Measurements from ENCODE around the gene TAF5L.

TAF5L gene

DNA sequence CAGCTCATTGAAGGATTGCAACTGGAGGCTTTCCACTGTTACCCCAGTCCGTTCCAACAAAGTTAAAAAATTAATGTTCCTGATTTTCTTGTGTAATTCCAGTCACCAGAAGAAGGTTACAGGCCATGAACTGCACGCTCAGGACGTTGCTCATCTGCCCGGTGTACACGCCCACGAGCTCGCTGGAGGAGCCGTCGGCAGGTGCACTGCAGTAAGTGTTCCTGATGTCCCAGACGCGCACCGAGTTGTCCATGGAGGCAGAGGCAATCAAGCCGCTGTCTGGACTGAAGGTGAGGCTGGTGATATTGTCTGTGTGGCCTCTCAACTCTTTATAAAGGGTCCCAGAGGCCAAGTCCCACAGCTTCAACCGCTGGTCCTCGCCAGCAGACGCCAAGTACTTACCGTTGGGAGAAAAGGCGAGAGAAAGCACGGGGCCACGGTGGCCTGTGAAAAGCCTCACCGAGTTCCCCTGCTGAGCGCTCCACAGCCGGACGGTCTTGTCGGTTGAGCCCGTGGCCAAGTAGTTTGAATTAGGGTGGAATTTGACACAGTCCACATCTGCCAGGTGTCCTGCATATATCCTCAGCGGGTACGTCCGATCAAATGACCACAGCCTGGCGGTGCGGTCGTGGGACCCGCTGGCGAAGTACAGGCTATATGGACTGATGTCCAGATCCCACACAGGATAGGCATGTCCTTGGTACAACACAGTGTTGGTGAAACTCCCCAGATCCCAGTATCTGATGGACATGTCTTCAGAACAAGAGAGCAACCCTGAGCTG is 31.5 kb downstream of the TAF5L start:
- Histone ChIP-seq H3K36me3 (ENCODE audit: insufficient read depth, low read length) (peaks cover 26% of the 10 kb centered on the region), H3K27ac (no peak overlapping the region), H3K4me3 (no peak overlapping the region), H3K9ac (ENCODE audit: insufficient read length) (no peak overlapping the region), H3K9me3 (ENCODE audit: low read depth, low read length) (no peaks in the 10 kb centered on the region)
- TF ChIP-seq FOXP2 (optimal IDR thresholded peaks at IDR 0.05; ENCODE audit: control extremely low read depth, extremely low read length, insufficient read depth) = no peak
- TF ChIP-seq EZH2 (IDR thresholded peaks at IDR 0.05) = no peak
- TF ChIP-seq POLR2AphosphoS5 (IDR thresholded peaks at IDR 0.05; ENCODE audit: borderline replicate concordance, low read depth, low read length) = no peak
- DNase-seq (ENCODE audit: low read depth, low spot score) = no peak

DNA sequence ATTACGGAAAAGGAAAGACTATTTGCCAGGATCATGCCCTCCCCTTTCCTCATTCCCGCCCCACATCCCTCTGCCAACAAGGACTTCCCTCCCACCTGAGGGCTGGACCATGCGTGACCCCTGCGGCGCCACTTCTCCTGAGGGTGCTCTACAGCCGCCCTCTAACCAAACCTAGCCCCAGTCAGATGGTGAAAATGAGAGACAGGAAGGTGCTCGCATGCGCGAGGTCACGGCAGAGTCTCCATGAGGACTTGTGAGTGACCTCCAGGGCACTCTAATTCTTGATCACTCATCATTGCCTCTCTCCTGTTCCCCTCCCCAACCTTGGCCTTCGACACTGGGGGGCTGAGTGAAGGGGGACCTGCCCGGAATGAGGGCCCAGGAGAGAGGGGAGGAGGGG is 32.1 kb downstream of the TAF5L start:
- H3K36me3 ChIP-seq (ENCODE audit: insufficient read depth, low read length) = peaks cover 20% of the 10 kb centered on the region; the same call in 1 of the 2 replicates
- DNase-seq (ENCODE audit: low read depth, low spot score) = no peak
- no peak overlapping the region for H3K27ac ChIP-seq
- no peak for TF ChIP-seq POLR2AphosphoS5 (IDR thresholded peaks at IDR 0.05; ENCODE audit: borderline replicate concordance, low read depth, low read length)
- TF ChIP-seq FOXP2 (optimal IDR thresholded peaks at IDR 0.05; ENCODE audit: control extremely low read depth, extremely low read length, insufficient read depth) = no peak
- no peak for TF ChIP-seq EZH2 (IDR thresholded peaks at IDR 0.05)
- no peak overlapping the region for H3K4me3 ChIP-seq
- H3K9ac ChIP-seq (ENCODE audit: insufficient read length) = no peak overlapping the region
- H3K9me3 ChIP-seq (ENCODE audit: low read depth, low read length) = no peaks in the 10 kb centered on the region

DNA sequence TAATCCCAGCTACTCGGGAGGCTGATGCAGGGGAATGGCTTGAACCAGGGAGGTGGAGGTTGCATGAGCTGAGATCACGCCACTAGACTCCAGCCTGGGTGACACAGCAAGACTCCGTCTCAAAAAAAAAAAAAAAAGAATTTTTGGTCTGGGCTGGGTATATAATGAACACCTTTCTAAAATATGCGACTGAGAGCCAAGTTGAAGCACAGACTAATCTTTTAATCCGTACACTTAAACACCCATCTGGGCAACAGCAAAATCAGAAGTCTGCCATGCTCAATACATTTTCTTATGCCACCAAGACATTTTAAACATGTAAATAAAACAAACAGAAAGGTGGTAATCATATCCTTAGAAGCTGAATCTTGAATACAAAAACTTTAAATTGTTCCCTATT is 35.8 kb downstream of the TAF5L start:
- peaks cover 15% of the 10 kb centered on the region; the same call in 1 of the 2 replicates for H3K36me3 ChIP-seq (ENCODE audit: insufficient read depth, low read length)
- DNase-seq (ENCODE audit: low read depth, low spot score) = no peak
- H3K9ac ChIP-seq (ENCODE audit: insufficient read length) = no peak overlapping the region
- H3K27ac ChIP-seq = no peak overlapping the region
- no peak overlapping the region for H3K4me3 ChIP-seq
- H3K9me3 ChIP-seq (ENCODE audit: low read depth, low read length) = no peaks in the 10 kb centered on the region
- TF ChIP-seq POLR2AphosphoS5 (IDR thresholded peaks at IDR 0.05; ENCODE audit: borderline replicate concordance, low read depth, low read length) (no peak), EZH2 (IDR thresholded peaks at IDR 0.05) (no peak), FOXP2 (optimal IDR thresholded peaks at IDR 0.05; ENCODE audit: control extremely low read depth, extremely low read length, insufficient read depth) (no peak)

DNA sequence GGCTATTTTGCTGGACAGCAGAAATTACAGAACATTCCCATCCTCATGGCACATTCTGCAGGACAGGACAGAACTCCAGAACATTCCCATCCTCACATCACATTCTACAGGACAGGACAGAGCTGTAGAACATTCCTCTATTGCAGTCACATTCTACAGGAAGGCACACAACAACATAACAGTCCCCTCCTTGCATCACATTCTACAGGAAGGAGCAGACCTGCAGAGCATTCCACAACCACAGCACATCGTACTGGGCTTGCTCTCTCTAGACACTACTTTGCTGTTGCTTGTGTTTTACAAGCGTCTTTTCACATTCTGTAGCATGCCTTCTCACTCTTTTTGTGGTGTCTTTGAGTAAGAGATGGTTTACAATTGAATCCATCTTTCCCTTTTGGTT is 40.6 kb downstream of the TAF5L start:
- no peak for DNase-seq (ENCODE audit: low read depth, low spot score)
- no peak for TF ChIP-seq EZH2 (IDR thresholded peaks at IDR 0.05)
- no peak for TF ChIP-seq FOXP2 (optimal IDR thresholded peaks at IDR 0.05; ENCODE audit: control extremely low read depth, extremely low read length, insufficient read depth)
- no peak for TF ChIP-seq POLR2AphosphoS5 (IDR thresholded peaks at IDR 0.05; ENCODE audit: borderline replicate concordance, low read depth, low read length)

DNA sequence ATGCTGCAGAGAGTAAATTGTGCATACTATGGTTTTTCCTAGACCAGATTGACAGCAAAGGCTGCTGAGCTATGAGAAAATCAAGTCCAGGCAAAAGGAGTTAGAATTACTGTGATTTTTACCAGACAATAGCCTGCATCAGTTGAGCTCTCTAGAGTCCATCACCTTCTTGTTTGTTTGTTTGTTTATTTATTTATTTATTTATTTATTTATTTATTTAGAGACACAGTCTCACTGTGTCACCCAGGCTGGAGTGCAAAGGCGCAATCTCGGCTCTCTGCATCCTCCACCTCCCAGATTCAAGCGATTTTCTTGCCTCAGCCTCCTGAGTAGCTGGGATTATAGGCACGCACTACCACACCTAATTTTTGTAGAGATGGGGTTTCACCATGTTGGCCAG is 43.2 kb downstream of the TAF5L start:
- peak overlapping the region; percentile 32; the same call in 1 of the 2 replicates for H3K27ac ChIP-seq
- DNase-seq (ENCODE audit: low read depth, low spot score) = no peak
- no peak overlapping the region for H3K4me3 ChIP-seq
- no peaks in the 10 kb centered on the region for H3K9me3 ChIP-seq (ENCODE audit: low read depth, low read length)
- TF ChIP-seq FOXP2 (optimal IDR thresholded peaks at IDR 0.05; ENCODE audit: control extremely low read depth, extremely low read length, insufficient read depth) (no peak), POLR2AphosphoS5 (IDR thresholded peaks at IDR 0.05; ENCODE audit: borderline replicate concordance, low read depth, low read length) (no peak), EZH2 (IDR thresholded peaks at IDR 0.05) (no peak)
- no peak overlapping the region for H3K9ac ChIP-seq (ENCODE audit: insufficient read length)
- H3K36me3 ChIP-seq (ENCODE audit: insufficient read depth, low read length) = no peaks in the 10 kb centered on the region

More for the DNA sequence above, 40.6 kb downstream of the TAF5L start:
- Histone ChIP-seq H3K4me3 (no peak overlapping the region), H3K27ac (no peak overlapping the region), H3K9me3 (ENCODE audit: low read depth, low read length) (no peaks in the 10 kb centered on the region), H3K36me3 (ENCODE audit: insufficient read depth, low read length) (no peaks in the 10 kb centered on the region), H3K9ac (ENCODE audit: insufficient read length) (no peak overlapping the region)

DNA sequence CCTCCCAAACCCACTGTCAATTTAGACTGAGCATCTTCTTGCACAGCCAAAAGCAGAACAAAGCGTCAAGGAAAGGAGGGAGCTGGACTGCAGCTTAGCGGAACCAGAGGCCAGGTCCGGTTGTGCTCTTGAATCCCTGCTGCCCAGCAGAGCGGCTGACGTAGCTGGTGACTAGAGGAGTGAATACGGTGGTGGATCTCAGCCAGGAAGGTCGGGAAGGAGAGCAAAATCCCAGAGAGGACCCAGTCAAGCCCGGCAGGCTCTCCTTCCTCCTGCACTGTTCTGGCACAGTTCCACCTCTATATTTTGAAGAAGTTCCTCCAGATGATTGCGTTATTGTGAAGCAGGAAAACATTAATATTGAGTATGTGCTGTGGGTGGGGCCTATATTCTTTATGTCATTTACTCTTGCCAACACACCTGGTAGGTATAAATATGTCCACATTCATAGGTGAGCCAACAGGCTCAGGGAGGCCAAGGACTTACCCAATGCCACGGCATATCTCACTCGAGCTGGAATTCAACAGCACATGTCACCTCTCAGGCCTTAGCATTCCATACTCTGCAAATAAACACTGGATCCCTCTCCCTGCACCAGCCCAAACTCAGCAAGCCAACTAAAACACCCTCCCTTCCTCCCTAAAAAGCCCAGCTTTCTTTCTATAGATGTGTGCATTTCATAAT is 43.8 kb downstream of the TAF5L start:
- Histone ChIP-seq H3K9me3 (ENCODE audit: low read depth, low read length) (no peaks in the 10 kb centered on the region), H3K4me3 (no peak overlapping the region), H3K36me3 (ENCODE audit: insufficient read depth, low read length) (no peaks in the 10 kb centered on the region), H3K27ac (peak overlapping the region; percentile 32; the same call in 1 of the 2 replicates), H3K9ac (ENCODE audit: insufficient read length) (no peak overlapping the region)
- no peak for DNase-seq (ENCODE audit: low read depth, low spot score)
- TF ChIP-seq FOXP2 (optimal IDR thresholded peaks at IDR 0.05; ENCODE audit: control extremely low read depth, extremely low read length, insufficient read depth) (no peak), EZH2 (IDR thresholded peaks at IDR 0.05) (no peak), POLR2AphosphoS5 (IDR thresholded peaks at IDR 0.05; ENCODE audit: borderline replicate concordance, low read depth, low read length) (no peak)

DNA sequence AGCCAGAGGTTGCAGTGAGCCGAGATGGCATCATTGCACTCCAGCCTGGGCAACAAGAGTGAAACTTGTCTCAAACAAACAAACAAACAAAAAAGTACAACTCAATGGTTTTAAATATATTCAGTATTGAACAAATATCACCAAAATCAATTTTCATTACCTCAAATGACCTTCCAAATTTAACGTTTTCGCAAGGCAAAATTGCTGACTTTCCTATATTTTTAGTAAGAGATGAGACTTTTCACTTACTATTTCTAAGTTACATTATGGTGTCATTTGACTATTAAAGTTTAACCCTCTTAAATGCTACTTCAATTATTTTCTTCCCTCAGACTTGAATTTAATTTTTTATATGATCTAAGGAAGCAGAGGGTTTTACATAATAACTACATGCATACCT is 44.4 kb downstream of the TAF5L start:
- DNase-seq (ENCODE audit: low read depth, low spot score) = no peak
- Histone ChIP-seq H3K4me3 (no peak overlapping the region), H3K9ac (ENCODE audit: insufficient read length) (no peak overlapping the region), H3K36me3 (ENCODE audit: insufficient read depth, low read length) (no peaks in the 10 kb centered on the region), H3K9me3 (ENCODE audit: low read depth, low read length) (no peaks in the 10 kb centered on the region), H3K27ac (no peak overlapping the region)
- no peak for TF ChIP-seq POLR2AphosphoS5 (IDR thresholded peaks at IDR 0.05; ENCODE audit: borderline replicate concordance, low read depth, low read length)
- TF ChIP-seq EZH2 (IDR thresholded peaks at IDR 0.05) = no peak
- TF ChIP-seq FOXP2 (optimal IDR thresholded peaks at IDR 0.05; ENCODE audit: control extremely low read depth, extremely low read length, insufficient read depth) = no peak

DNA sequence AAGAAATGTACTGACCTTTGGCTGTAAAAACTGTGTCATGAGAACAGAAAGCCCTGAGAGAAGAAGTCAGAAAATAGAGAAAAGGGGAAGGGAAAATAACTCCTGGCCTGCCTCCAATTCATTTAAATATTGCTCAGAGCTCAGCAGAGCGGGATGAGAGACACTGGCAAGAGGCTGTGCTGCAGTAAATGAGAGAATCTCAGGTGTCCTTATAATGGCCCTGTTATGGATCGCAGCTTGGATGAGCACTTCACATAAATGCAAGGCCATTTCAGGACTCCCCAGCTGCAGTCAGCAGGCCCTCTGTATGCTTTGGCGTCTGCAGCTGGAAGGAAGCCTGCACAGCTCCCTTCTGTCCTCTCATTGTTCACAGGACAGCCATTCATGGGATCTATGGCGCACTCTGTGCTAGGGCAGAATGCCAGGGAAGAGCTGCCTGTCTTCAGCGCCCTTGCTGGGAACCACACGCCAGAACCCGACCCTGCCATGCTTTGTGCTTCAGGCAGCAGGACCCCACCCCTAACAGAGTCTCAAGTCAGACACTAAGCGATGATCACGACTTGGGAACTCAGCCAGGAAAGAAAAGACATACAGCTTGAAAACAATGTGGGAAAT is 46.8 kb downstream of the TAF5L start:
- no peaks in the 10 kb centered on the region for H3K9me3 ChIP-seq (ENCODE audit: low read depth, low read length)
- peak overlapping the region; percentile 65 for H3K4me3 ChIP-seq
- H3K27ac ChIP-seq = peak overlapping the region; percentile 63
- H3K9ac ChIP-seq (ENCODE audit: insufficient read length) = peak overlapping the region; percentile 55
- no peak for DNase-seq (ENCODE audit: low read depth, low spot score)
- H3K36me3 ChIP-seq (ENCODE audit: insufficient read depth, low read length) = no peaks in the 10 kb centered on the region
- TF ChIP-seq FOXP2 (optimal IDR thresholded peaks at IDR 0.05; ENCODE audit: control extremely low read depth, extremely low read length, insufficient read depth) (no peak), EZH2 (IDR thresholded peaks at IDR 0.05) (no peak), POLR2AphosphoS5 (IDR thresholded peaks at IDR 0.05; ENCODE audit: borderline replicate concordance, low read depth, low read length) (no peak)

Measured in SK-N-MC (cell line).